Ascending aorta (tissue), 2 donors: ENCODE measurements around the gene ETDA. TPM values are rescaled to one million over a fixed set of nuclear protein-coding genes. Genes with fewer than 3 reads are reported as not detected.
A peak's percentile ranks its signal among the peaks of the same experiment; 100 is the strongest.
"Not testable (repeated sequence)": the region's sequence is repeated elsewhere in the genome, so short reads cannot be mapped to it uniquely, and the experiment has no call there.

Experiments
- DNase-seq, 2 donors: peaks; one replicate each; pipeline ENCODE4 v3.0.0-alpha.2; 2019; ENCODE audit warnings: low spot score in 2 of 2
- H3K27ac ChIP-seq, 2 donors: fragments of 200-600 bp; sonication (generic); one replicate each; pipeline ENCODE4 v1.5.1; 2016 to 2017; ENCODE audit warnings: mild to moderate bottlenecking in 1 of 2
- H3K27me3 ChIP-seq: fragments of 200-600 bp; sonication (generic); one replicate; pipeline ENCODE4 v1.5.1; 2017
- H3K36me3 ChIP-seq, 2 donors: fragments of 200-600 bp; sonication (generic); one replicate each; pipeline ENCODE4 v1.5.1; 2016
- H3K4me1 ChIP-seq, 2 donors: fragments of 200-600 bp; sonication (generic); one replicate each; pipeline ENCODE4 v1.5.1; 2016 to 2017; ENCODE audit warnings: mild to moderate bottlenecking in 1 of 2
- H3K4me3 ChIP-seq, 2 donors: fragments of 200-600 bp; sonication (generic); one replicate each; pipeline ENCODE4 v1.5.1; 2016 to 2017; ENCODE audit warnings: mild to moderate bottlenecking in 1 of 2
- H3K9me3 ChIP-seq, 2 donors: fragments of 200-600 bp; sonication (generic); one replicate each; pipeline ENCODE4 v1.5.1; 2016
- intact Hi-C: fragments of 100-400 bp; cut with DNase I; formaldehyde crosslinking; loops from one replicate; pipeline ENCODE4 v1.15.1; 2023
- total RNA-seq: library from RNA; depleted of rRNA; stranded (reverse); fragments of >200 nt; gene quantifications from one replicate; pipeline ENCODE4 v1.1.0, GENCODE V29; 2016
- TF ChIP-seq, protein P1 (sequence below), 3 experiments: fragments of 200-600 bp in 2 of 3; fragments of 450-650 bp in 1 of 3; sonication (generic) in 2 of 3; IDR thresholded peaks; one replicate each; pipeline ENCODE4 v1.5.1; 2016 to 2019; ENCODE audit warnings: antibody characterized with exemption in 3 of 3, mild to moderate bottlenecking in 1 of 3, moderate library complexity in 1 of 3

ETDA gene
- not detected for total RNA-seq

GRCh38 chrX:135252011-135252518 is at the start of gene ETDA:
ETDA (plus strand) TSS chrX:135252061; CDS start chrX:135253277, 1,216 bp downstream.
- H3K9me3 ChIP-seq, DNase-seq, H3K27ac ChIP-seq, H3K36me3 ChIP-seq, H3K4me1 ChIP-seq, intact Hi-C loops, H3K4me3 ChIP-seq, H3K27me3 ChIP-seq: not testable (repeated sequence)

DNA sequence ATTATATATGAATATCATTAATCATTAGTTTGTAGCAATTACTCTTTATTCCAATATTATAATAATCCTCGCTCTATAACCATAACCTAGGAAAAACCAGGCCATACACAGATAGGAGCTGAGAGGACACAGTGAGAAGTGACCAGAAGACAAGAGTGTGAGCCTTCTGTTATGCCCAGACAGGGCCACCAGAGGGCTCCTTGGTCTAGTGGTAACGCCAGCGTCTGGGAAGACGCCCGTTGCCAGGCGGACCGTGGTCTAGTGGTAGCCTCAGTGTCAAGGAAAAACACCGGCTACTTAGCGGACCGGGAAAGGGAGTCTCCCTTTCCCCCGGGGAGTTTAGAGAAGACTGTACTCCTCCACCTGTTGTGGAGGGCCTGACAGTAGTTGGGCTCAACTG is 45.4 kb upstream of the ETDA start:
- intact Hi-C loops, H3K4me1 ChIP-seq, H3K4me3 ChIP-seq, H3K9me3 ChIP-seq, DNase-seq, H3K36me3 ChIP-seq, H3K27me3 ChIP-seq, H3K27ac ChIP-seq: not testable (repeated sequence)
- TF ChIP-seq, protein P1, sequence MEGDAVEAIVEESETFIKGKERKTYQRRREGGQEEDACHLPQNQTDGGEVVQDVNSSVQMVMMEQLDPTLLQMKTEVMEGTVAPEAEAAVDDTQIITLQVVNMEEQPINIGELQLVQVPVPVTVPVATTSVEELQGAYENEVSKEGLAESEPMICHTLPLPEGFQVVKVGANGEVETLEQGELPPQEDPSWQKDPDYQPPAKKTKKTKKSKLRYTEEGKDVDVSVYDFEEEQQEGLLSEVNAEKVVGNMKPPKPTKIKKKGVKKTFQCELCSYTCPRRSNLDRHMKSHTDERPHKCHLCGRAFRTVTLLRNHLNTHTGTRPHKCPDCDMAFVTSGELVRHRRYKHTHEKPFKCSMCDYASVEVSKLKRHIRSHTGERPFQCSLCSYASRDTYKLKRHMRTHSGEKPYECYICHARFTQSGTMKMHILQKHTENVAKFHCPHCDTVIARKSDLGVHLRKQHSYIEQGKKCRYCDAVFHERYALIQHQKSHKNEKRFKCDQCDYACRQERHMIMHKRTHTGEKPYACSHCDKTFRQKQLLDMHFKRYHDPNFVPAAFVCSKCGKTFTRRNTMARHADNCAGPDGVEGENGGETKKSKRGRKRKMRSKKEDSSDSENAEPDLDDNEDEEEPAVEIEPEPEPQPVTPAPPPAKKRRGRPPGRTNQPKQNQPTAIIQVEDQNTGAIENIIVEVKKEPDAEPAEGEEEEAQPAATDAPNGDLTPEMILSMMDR (IDR thresholded peaks at IDR 0.05), result peak in 1 of 3 experiments; percentile 11

GRCh38 chrX:135213200-135213844 is 38.5 kb upstream of the ETDA start:
- no peak overlapping the region for H3K27ac ChIP-seq
- TF ChIP-seq, protein P1 (IDR thresholded peaks at IDR 0.05), result no peak
- H3K4me1 ChIP-seq, result no peaks in the 10 kb centered on the region
- H3K4me3 ChIP-seq, result no peak overlapping the region
- H3K9me3 ChIP-seq, result no peaks in the 10 kb centered on the region
- no peak for DNase-seq
- no peaks in the 10 kb centered on the region for H3K36me3 ChIP-seq
- no peaks in the 10 kb centered on the region for H3K27me3 ChIP-seq
- intact Hi-C loops, result no loop called here

DNA sequence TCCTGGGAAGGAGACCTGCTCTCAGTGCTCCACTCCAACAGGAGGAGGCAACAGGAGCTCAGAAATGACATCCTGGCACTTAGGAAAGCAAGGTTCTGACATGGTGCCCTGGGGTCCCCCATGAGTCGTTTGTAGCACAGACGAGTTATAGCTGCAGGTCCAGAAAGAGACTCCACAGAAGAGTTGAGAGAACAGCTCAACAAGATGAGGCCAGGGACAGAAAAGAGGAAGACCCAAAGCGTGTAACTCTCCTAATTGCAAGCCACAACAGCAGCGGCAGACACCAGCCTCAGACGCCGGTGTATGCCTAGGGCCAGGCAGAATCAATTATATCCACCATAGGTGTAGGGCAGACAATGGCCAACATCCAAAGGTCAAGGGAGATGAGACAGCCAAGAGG is 5.9 kb upstream of the ETDA start:
- H3K36me3 ChIP-seq, intact Hi-C loops: not testable (repeated sequence)

GRCh38 chrX:135256087-135256684 is 4.3 kb downstream of the ETDA start:
- H3K36me3 ChIP-seq, H3K9me3 ChIP-seq, intact Hi-C loops, H3K27ac ChIP-seq, H3K4me1 ChIP-seq, H3K27me3 ChIP-seq, H3K4me3 ChIP-seq, DNase-seq: not testable (repeated sequence)

More for the DNA sequence above, 5.9 kb upstream of the ETDA start:
- not testable (repeated sequence) for H3K27me3 ChIP-seq, H3K9me3 ChIP-seq, H3K4me3 ChIP-seq, DNase-seq, H3K27ac ChIP-seq, H3K4me1 ChIP-seq

DNA sequence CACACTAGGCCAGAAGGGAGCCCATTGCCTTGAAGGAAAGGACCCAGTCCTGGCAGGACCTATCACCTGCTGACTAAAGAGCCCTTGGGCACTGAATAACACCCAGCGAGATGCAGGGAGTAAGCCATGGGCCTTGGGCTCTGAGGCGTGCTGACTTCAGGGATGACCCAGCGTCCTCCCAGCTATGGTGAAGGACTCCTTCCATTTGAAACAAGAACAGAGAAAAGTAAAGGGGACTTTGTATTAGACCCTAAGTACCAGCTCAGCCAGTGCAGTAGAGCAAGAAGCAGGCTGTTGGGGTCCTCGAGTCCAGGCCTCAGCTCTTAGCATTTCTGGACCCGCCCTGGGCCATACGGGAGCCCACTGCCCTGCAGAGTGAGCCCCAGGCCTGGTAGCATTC is 5.1 kb downstream of the ETDA start:
- H3K27ac ChIP-seq, result no peak overlapping the region
- DNase-seq, result no peak
- no peaks in the 10 kb centered on the region for H3K9me3 ChIP-seq
- no peaks in the 10 kb centered on the region for H3K4me1 ChIP-seq
- intact Hi-C loops, result no loop called here
- H3K27me3 ChIP-seq, result no peaks in the 10 kb centered on the region
- TF ChIP-seq, protein P1 (IDR thresholded peaks at IDR 0.05), result no peak
- H3K4me3 ChIP-seq, result no peak overlapping the region
- no peaks in the 10 kb centered on the region for H3K36me3 ChIP-seq

- Histone ChIP-seq H3K36me3 (no peaks in the 10 kb centered on the region), H3K27ac (no peak overlapping the region), H3K4me1 (no peaks in the 10 kb centered on the region), H3K4me3 (no peak overlapping the region), H3K9me3 (no peaks in the 10 kb centered on the region), H3K27me3 (no peaks in the 10 kb centered on the region)
- TF ChIP-seq, protein P1 (IDR thresholded peaks at IDR 0.05), result no peak
- intact Hi-C loops, result no loop called here
- no peak for DNase-seq
These were observed 5.6 kb downstream of the ETDA start for GRCh38 chrX:135257469-135257868.

- H3K4me1 ChIP-seq, intact Hi-C loops, H3K4me3 ChIP-seq, H3K9me3 ChIP-seq, H3K36me3 ChIP-seq, DNase-seq, H3K27me3 ChIP-seq, H3K27ac ChIP-seq: not testable (repeated sequence)
These were observed 9.1 kb downstream of the ETDA start for GRCh38 chrX:135260976-135261375.

DNA sequence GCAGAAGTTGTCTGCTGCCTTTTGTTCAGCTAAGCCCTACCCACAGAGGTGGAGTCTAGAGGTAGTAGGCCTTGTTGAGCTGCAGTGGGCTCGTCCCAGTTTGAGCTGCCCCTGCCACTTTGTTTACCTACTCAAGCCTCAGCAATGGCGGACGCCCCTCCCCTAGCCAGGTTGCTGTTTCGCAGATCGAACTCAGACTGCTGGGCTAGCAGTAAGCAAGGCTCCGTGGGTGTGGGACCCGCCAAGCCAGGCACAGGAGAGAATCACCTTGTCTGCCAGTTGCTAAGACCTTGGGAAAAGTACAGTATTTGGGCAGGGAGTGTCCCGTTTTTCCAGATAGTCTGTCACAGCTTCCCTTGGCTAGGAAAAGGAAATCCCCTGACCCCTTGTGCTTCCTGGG is 11.5 kb downstream of the ETDA start:
- H3K9me3 ChIP-seq, result peaks cover 0 to 17% of the 10 kb centered on the region in 2 donors
- H3K4me1 ChIP-seq, intact Hi-C loops, H3K36me3 ChIP-seq, H3K4me3 ChIP-seq, H3K27ac ChIP-seq, H3K27me3 ChIP-seq, DNase-seq: not testable (repeated sequence)
